GM20000 (cell line): ENCODE measurements around the gene UBXN1.

ENCODE experiments used
- DNase-seq: peaks from one replicate; pipeline ENCODE4 v3.0.0; 2012; ENCODE audit warnings: low spot score
- CTCF ChIP-seq: IDR thresholded peaks from 2 replicates; pipeline ENCODE4 v1.5.1; 2012; ENCODE audit warnings: mild to moderate bottlenecking, control low read depth; ENCODE audit errors: extremely low read depth, missing control alignments

Gene UBXN1

GRCh38 chr11:62678770-62679696 is at the start of gene UBXN1:
UBXN1 (minus strand) TSS chr11:62679073; CDS start chr11:62678923, 150 bp downstream.
- no peak for TF ChIP-seq CTCF
- peak; percentile 92 for DNase-seq

GRCh38 chr11:62728171-62728988 is 49.5 kb upstream of the UBXN1 start, which contains the start of gene TTC9C:
TTC9C (plus strand) TSS chr11:62728486; CDS start chr11:62728849, 363 bp downstream.
- TF ChIP-seq CTCF, result no peak
- peak; percentile 77 for DNase-seq

- DNase-seq, result peak; percentile 87
- no peak for TF ChIP-seq CTCF
Measured at GRCh38 chr11:62727872-62728170, 48.9 kb upstream of the UBXN1 start.

- peak; percentile 98 for DNase-seq
- TF ChIP-seq CTCF, result no peak
Measured at GRCh38 chr11:62727165-62727871, 48.4 kb upstream of the UBXN1 start, which contains the start of gene HNRNPUL2. HNRNPUL2 (minus strand) TSS chr11:62727457; CDS start chr11:62727156, 301 bp downstream.

- no peak for TF ChIP-seq CTCF
- no peak for DNase-seq
Measured at GRCh38 chr11:62726915-62727164, 48.0 kb upstream of the UBXN1 start.

- TF ChIP-seq CTCF, result no peak
- DNase-seq, result no peak
Measured at GRCh38 chr11:62726156-62726914, 47.5 kb upstream of the UBXN1 start.
